Stimulated activated CD8-positive, alpha-beta memory T cell treated with anti-CD3 and anti-CD28 coated beads, Interleukin-4, amount 100 ng/mL, for 4 hours (primary cell): ENCODE measurements around the gene PLEKHB2.
"Not testable (repeated sequence)": the region's sequence is repeated elsewhere in the genome, so short reads cannot be mapped to it uniquely, and the experiment has no call there.

ENCODE experiments used
- DNase-seq, 2 donors: peaks; one replicate each; pipeline ENCODE4 v3.0.0-alpha.2; 2020; ENCODE audit warnings: low read depth in 2 of 2, low spot score in 1 of 2

Gene PLEKHB2

GRCh38 chr2:131142849-131143248, 37.7 kb downstream of the PLEKHB2 start:
- DNase-seq = no peak

GRCh38 chr2:131143803-131144202, 38.7 kb downstream of the PLEKHB2 start:
- no peak for DNase-seq

- no peak for DNase-seq
These were observed 39.9 kb downstream of the PLEKHB2 start for GRCh38 chr2:131145040-131145439.

GRCh38 chr2:131146231-131146630, 41.1 kb downstream of the PLEKHB2 start:
- no peak for DNase-seq

- DNase-seq = no peak
These were observed 41.6 kb downstream of the PLEKHB2 start for GRCh38 chr2:131146749-131147148.

GRCh38 chr2:131148426-131148825, 43.3 kb downstream of the PLEKHB2 start:
- DNase-seq = no peak

GRCh38 chr2:131150109-131150508, 45.0 kb downstream of the PLEKHB2 start:
- DNase-seq = not testable (repeated sequence)

- DNase-seq = no peak
These were observed 46.3 kb downstream of the PLEKHB2 start for GRCh38 chr2:131151398-131151797.

- no peak for DNase-seq
These were observed 46.9 kb downstream of the PLEKHB2 start for GRCh38 chr2:131152074-131152473.

- no peak for DNase-seq
These were observed 48.4 kb downstream of the PLEKHB2 start for GRCh38 chr2:131153529-131153928.

- DNase-seq = peak; percentile 25 to 52
These were observed 49.0 kb downstream of the PLEKHB2 start for GRCh38 chr2:131154071-131154531.

- DNase-seq = no peak
These were observed 49.5 kb downstream of the PLEKHB2 start for GRCh38 chr2:131154647-131155046.

GRCh38 chr2:131155208-131155855, 50.2 kb downstream of the PLEKHB2 start:
- DNase-seq = no peak

- no peak for DNase-seq
These were observed 51.5 kb downstream of the PLEKHB2 start for GRCh38 chr2:131156452-131157149.

GRCh38 chr2:131165562-131165961, 60.4 kb downstream of the PLEKHB2 start:
- DNase-seq = not testable (repeated sequence)

GRCh38 chr2:131168538-131168937, 63.4 kb downstream of the PLEKHB2 start:
- no peak for DNase-seq

- DNase-seq = not testable (repeated sequence)
These were observed 72.9 kb downstream of the PLEKHB2 start for GRCh38 chr2:131178050-131178449.

GRCh38 chr2:131178721-131179418, 73.7 kb downstream of the PLEKHB2 start:
- not testable (repeated sequence) for DNase-seq

GRCh38 chr2:131181451-131181850, 76.3 kb downstream of the PLEKHB2 start:
- not testable (repeated sequence) for DNase-seq

- not testable (repeated sequence) for DNase-seq
These were observed 88.3 kb downstream of the PLEKHB2 start for GRCh38 chr2:131193421-131193820.

GRCh38 chr2:131196186-131196585, 91.0 kb downstream of the PLEKHB2 start:
- DNase-seq = not testable (repeated sequence)
